ENCODE data around the gene CISD3. TPM values are rescaled to one million over a fixed set of nuclear protein-coding genes. Genes with fewer than 3 reads are reported as not detected.

Gene CISD3
- total RNA-seq, 1 donor from 2014 or later: 18.4 TPM

GRCh38 chr17:38711792-38712571 is 18.2 kb upstream of the CISD3 start:
- Mint-ChIP-seq H3K27ac (ENCODE audit: unreplicated experiment) (no peak overlapping the region), H3K9me3 (ENCODE audit: low read depth) (no peaks in the 10 kb centered on the region), H3K27me3 (ENCODE audit: low read depth) (no peaks in the 10 kb centered on the region), H3K36me3 (ENCODE audit: low read depth) (peaks cover 26% of the 10 kb centered on the region), H3K4me3 (ENCODE audit: unreplicated experiment) (no peak overlapping the region), H3K4me1 (ENCODE audit: low read depth) (peaks cover 7% of the 10 kb centered on the region)
- no peak for DNase-seq (ENCODE audit: low spot score)
- no peak for TF ChIP-seq CTCF (IDR thresholded peaks at IDR 0.05)

- H3K27ac Mint-ChIP-seq (ENCODE audit: unreplicated experiment): no peak overlapping the region
- no peak for TF ChIP-seq CTCF (IDR thresholded peaks at IDR 0.05)
- no peak for DNase-seq (ENCODE audit: low spot score)
- H3K36me3 Mint-ChIP-seq (ENCODE audit: low read depth): peaks cover 26% of the 10 kb centered on the region
- no peaks in the 10 kb centered on the region for H3K27me3 Mint-ChIP-seq (ENCODE audit: low read depth)
- H3K4me3 Mint-ChIP-seq (ENCODE audit: unreplicated experiment): no peak overlapping the region
- no peaks in the 10 kb centered on the region for H3K9me3 Mint-ChIP-seq (ENCODE audit: low read depth)
- H3K4me1 Mint-ChIP-seq (ENCODE audit: low read depth): peaks cover 2% of the 10 kb centered on the region
Measured at GRCh38 chr17:38712593-38712992, 17.5 kb upstream of the CISD3 start.

- no peak overlapping the region for H3K27ac Mint-ChIP-seq (ENCODE audit: unreplicated experiment)
- no peak for DNase-seq (ENCODE audit: low spot score)
- no peaks in the 10 kb centered on the region for H3K9me3 Mint-ChIP-seq (ENCODE audit: low read depth)
- H3K36me3 Mint-ChIP-seq (ENCODE audit: low read depth): peaks cover 26% of the 10 kb centered on the region
- no peaks in the 10 kb centered on the region for H3K27me3 Mint-ChIP-seq (ENCODE audit: low read depth)
- no peak for TF ChIP-seq CTCF (IDR thresholded peaks at IDR 0.05)
- no peaks in the 10 kb centered on the region for H3K4me1 Mint-ChIP-seq (ENCODE audit: low read depth)
- no peak overlapping the region for H3K4me3 Mint-ChIP-seq (ENCODE audit: unreplicated experiment)
Measured at GRCh38 chr17:38713456-38714075, 16.6 kb upstream of the CISD3 start.

- DNase-seq (ENCODE audit: low spot score): no peak
- TF ChIP-seq CTCF (IDR thresholded peaks at IDR 0.05): no peak
- Mint-ChIP-seq H3K27me3 (ENCODE audit: low read depth) (no peaks in the 10 kb centered on the region), H3K4me3 (ENCODE audit: unreplicated experiment) (no peak overlapping the region), H3K9me3 (ENCODE audit: low read depth) (no peaks in the 10 kb centered on the region), H3K4me1 (ENCODE audit: low read depth) (no peaks in the 10 kb centered on the region), H3K27ac (ENCODE audit: unreplicated experiment) (peak overlapping the region; percentile 59), H3K36me3 (ENCODE audit: low read depth) (peaks cover 20% of the 10 kb centered on the region)
Measured at GRCh38 chr17:38715216-38715943, 14.8 kb upstream of the CISD3 start.

GRCh38 chr17:38716368-38717005 is 13.7 kb upstream of the CISD3 start:
- H3K4me1 Mint-ChIP-seq (ENCODE audit: low read depth): no peaks in the 10 kb centered on the region
- no peak for DNase-seq (ENCODE audit: low spot score)
- peaks cover 17% of the 10 kb centered on the region for H3K36me3 Mint-ChIP-seq (ENCODE audit: low read depth)
- no peaks in the 10 kb centered on the region for H3K27me3 Mint-ChIP-seq (ENCODE audit: low read depth)
- no peak overlapping the region for H3K4me3 Mint-ChIP-seq (ENCODE audit: unreplicated experiment)
- H3K9me3 Mint-ChIP-seq (ENCODE audit: low read depth): no peaks in the 10 kb centered on the region
- no peak for TF ChIP-seq CTCF (IDR thresholded peaks at IDR 0.05)
- no peak overlapping the region for H3K27ac Mint-ChIP-seq (ENCODE audit: unreplicated experiment)

All from chondrocyte (in vitro differentiated cells).